G401.6 (cell line): ENCODE results near the gene COPB2.
"Not testable (repeated sequence)": the region's sequence is repeated elsewhere in the genome, so short reads cannot be mapped to it uniquely, and the experiment has no call there.

Experiments
- FAIRE-seq: peaks from 2 replicates; lab custom pipeline; 2012; peaks lifted over from hg19 to GRCh38; lab: Jason Lieb, UNC

The COPB2 gene

GRCh38 chr3:139378587-139379241, 10.7 kb downstream of the COPB2 start:
- FAIRE-seq = no peak

GRCh38 chr3:139377378-139377777, 12.1 kb downstream of the COPB2 start:
- FAIRE-seq = no peak

- FAIRE-seq = no peak
These were observed 15.3 kb downstream of the COPB2 start for GRCh38 chr3:139374099-139374498.

- no peak for FAIRE-seq
These were observed 24.9 kb downstream of the COPB2 start for GRCh38 chr3:139364549-139364948.

GRCh38 chr3:139361276-139361675, 28.2 kb downstream of the COPB2 start:
- peak; percentile 67 for FAIRE-seq

- no peak for FAIRE-seq
These were observed 30.4 kb downstream of the COPB2 start for GRCh38 chr3:139358841-139359562.

- no peak for FAIRE-seq
These were observed 31.5 kb downstream of the COPB2 start for GRCh38 chr3:139357899-139358298.

- FAIRE-seq = no peak
These were observed 33.6 kb downstream of the COPB2 start for GRCh38 chr3:139355891-139356290.

GRCh38 chr3:139355476-139355875, 34.0 kb downstream of the COPB2 start:
- FAIRE-seq = no peak

- no peak for FAIRE-seq
These were observed 34.8 kb downstream of the COPB2 start for GRCh38 chr3:139354661-139355060.

GRCh38 chr3:139353920-139354556, 35.4 kb downstream of the COPB2 start:
- peak; percentile 96 for FAIRE-seq

GRCh38 chr3:139346771-139347170, 42.7 kb downstream of the COPB2 start:
- no peak for FAIRE-seq

GRCh38 chr3:139343895-139344856, 45.3 kb downstream of the COPB2 start, which contains the start of gene MRPS22:
Gene MRPS22 (plus strand): TSS chr3:139344020. CDS start chr3:139344027, 7 bp downstream.
- FAIRE-seq = peak; percentile 85

- FAIRE-seq = no peak
These were observed 47.4 kb downstream of the COPB2 start for GRCh38 chr3:139342054-139342453.

GRCh38 chr3:139340784-139341183, 48.7 kb downstream of the COPB2 start:
- no peak for FAIRE-seq

- FAIRE-seq = no peak
These were observed 50.1 kb downstream of the COPB2 start for GRCh38 chr3:139339219-139339906.

GRCh38 chr3:139338405-139338804, 51.0 kb downstream of the COPB2 start:
- FAIRE-seq = no peak

- not testable (repeated sequence) for FAIRE-seq
These were observed 54.8 kb downstream of the COPB2 start for GRCh38 chr3:139334675-139335074.

GRCh38 chr3:139332092-139332491, 57.4 kb downstream of the COPB2 start:
- FAIRE-seq = no peak

GRCh38 chr3:139329364-139329850, 60.0 kb downstream of the COPB2 start:
- no peak for FAIRE-seq

- FAIRE-seq = no peak
These were observed 61.1 kb downstream of the COPB2 start for GRCh38 chr3:139328356-139328755.
